ENCODE data around the gene AHCYL2.

AHCYL2 gene

DNA sequence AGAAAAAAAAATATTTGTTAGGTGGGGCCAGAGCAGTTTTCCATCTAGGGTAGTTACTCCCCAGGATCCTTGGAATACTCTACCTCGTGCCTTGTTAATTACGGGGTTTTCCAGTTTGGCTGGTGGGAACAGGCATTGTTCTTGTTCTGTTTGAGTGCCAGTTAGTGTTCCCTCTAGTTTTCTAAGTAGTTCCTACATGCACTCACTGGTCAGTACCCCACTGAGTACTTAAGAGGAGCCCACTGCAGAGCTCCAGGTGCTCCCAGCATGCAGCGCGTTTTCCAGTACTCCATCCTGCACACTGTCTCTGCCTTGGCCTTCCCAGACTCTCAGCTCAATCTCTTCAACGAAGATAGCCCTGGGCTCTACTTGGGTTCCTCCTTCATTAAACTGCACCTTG is 58.0 kb downstream of the AHCYL2 start:
- no peak overlapping the region for H3K4me2 ChIP-seq (ENCODE audit: low read depth, low read length, poor library complexity, severe bottlenecking)

DNA sequence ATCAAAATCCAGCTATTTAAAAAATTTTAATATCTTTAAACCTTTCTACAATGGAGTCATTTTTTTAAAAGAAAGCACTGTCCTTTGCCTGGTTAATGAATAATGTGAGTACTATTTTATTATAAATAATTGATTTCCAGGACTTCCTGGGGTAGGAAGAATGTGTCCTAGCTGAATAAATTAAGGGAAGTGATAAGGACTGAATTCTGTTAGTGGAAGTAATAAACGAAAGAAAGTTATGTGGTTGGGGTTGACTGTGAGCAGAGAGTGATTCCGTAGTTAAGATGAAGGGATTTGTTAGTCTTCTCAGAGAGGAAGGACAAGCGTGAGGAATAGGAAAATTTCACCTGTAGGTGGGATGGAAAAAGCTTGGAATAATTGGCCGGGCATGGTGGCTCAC is 59.1 kb downstream of the AHCYL2 start:
- TF ChIP-seq, protein P1, sequence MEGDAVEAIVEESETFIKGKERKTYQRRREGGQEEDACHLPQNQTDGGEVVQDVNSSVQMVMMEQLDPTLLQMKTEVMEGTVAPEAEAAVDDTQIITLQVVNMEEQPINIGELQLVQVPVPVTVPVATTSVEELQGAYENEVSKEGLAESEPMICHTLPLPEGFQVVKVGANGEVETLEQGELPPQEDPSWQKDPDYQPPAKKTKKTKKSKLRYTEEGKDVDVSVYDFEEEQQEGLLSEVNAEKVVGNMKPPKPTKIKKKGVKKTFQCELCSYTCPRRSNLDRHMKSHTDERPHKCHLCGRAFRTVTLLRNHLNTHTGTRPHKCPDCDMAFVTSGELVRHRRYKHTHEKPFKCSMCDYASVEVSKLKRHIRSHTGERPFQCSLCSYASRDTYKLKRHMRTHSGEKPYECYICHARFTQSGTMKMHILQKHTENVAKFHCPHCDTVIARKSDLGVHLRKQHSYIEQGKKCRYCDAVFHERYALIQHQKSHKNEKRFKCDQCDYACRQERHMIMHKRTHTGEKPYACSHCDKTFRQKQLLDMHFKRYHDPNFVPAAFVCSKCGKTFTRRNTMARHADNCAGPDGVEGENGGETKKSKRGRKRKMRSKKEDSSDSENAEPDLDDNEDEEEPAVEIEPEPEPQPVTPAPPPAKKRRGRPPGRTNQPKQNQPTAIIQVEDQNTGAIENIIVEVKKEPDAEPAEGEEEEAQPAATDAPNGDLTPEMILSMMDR (conservative IDR thresholded peaks at IDR 0.05; ENCODE audit: low read length): no peak
- no peak for TF ChIP-seq EZH2phosphoT487 (IDR thresholded peaks at IDR 0.05; ENCODE audit: borderline replicate concordance)
- no peak overlapping the region for H3K4me2 ChIP-seq (ENCODE audit: low read depth, low read length, poor library complexity, severe bottlenecking)
- no peaks in the 10 kb centered on the region for H3K79me2 ChIP-seq (ENCODE audit: insufficient read depth, low read length)
- H3K9ac ChIP-seq (ENCODE audit: low read depth, low read length, poor library complexity, severe bottlenecking): no peak overlapping the region
- no peaks in the 10 kb centered on the region for H4K20me1 ChIP-seq (ENCODE audit: insufficient read depth, low read length, poor library complexity, severe bottlenecking)
- H2AFZ ChIP-seq (ENCODE audit: low read length): no peak overlapping the region
- H3K4me3 ChIP-seq (ENCODE audit: low read length, poor library complexity, severe bottlenecking): no peak overlapping the region
- no peaks in the 10 kb centered on the region for H3K9me3 ChIP-seq (ENCODE audit: insufficient read depth, low read depth, low read length)
- H3K36me3 ChIP-seq (ENCODE audit: insufficient read depth, low read length): no peaks in the 10 kb centered on the region
- no peaks in the 10 kb centered on the region for H3K27me3 ChIP-seq (ENCODE audit: insufficient read depth, low read length, poor library complexity, severe bottlenecking)
- H3F3A ChIP-seq (ENCODE audit: low read depth): no peaks in the 10 kb centered on the region
- no peaks in the 10 kb centered on the region for H3K4me1 ChIP-seq (ENCODE audit: insufficient read depth, low read length, poor library complexity, severe bottlenecking)
- H3K9me2 ChIP-seq (replicated peaks; ENCODE audit: low read depth, low read length): no peaks in the 10 kb centered on the region

More for the DNA sequence above, 58.0 kb downstream of the AHCYL2 start:
- no peaks in the 10 kb centered on the region for H3K9me2 ChIP-seq (replicated peaks; ENCODE audit: low read depth, low read length)
- H3K36me3 ChIP-seq (ENCODE audit: insufficient read depth, low read length): no peaks in the 10 kb centered on the region
- no peaks in the 10 kb centered on the region for H3K4me1 ChIP-seq (ENCODE audit: insufficient read depth, low read length, poor library complexity, severe bottlenecking)
- no peaks in the 10 kb centered on the region for H3K27me3 ChIP-seq (ENCODE audit: insufficient read depth, low read length, poor library complexity, severe bottlenecking)
- no peak overlapping the region for H2AFZ ChIP-seq (ENCODE audit: low read length)
- TF ChIP-seq EZH2phosphoT487 (IDR thresholded peaks at IDR 0.05; ENCODE audit: borderline replicate concordance): no peak
- TF ChIP-seq, protein P1 (conservative IDR thresholded peaks at IDR 0.05; ENCODE audit: low read length): no peak
- no peak overlapping the region for H3K9ac ChIP-seq (ENCODE audit: low read depth, low read length, poor library complexity, severe bottlenecking)
- H3F3A ChIP-seq (ENCODE audit: low read depth): no peaks in the 10 kb centered on the region
- H4K20me1 ChIP-seq (ENCODE audit: insufficient read depth, low read length, poor library complexity, severe bottlenecking): no peaks in the 10 kb centered on the region
- H3K79me2 ChIP-seq (ENCODE audit: insufficient read depth, low read length): no peaks in the 10 kb centered on the region
- H3K9me3 ChIP-seq (ENCODE audit: insufficient read depth, low read depth, low read length): no peaks in the 10 kb centered on the region
- H3K4me3 ChIP-seq (ENCODE audit: low read length, poor library complexity, severe bottlenecking): no peak overlapping the region

DNA sequence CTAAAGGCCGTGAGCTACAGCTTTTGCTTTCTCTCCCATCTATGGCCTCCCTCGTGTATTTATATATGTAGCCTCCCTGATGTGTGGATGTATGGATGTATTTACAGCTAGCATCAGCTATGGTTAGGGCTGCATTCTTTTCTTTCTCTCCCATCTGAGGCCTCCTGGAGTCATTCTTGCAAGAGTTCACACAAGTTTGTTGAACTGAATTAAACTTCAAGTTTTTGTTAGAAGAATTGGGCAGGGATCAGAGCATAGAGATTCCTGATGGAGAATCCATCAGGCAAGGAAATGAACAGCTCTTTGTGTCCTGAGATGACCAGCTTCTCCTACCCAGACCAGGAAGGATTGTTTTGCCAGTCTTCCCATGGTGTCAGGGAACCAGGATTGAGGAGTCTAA is 60.3 kb downstream of the AHCYL2 start:
- H3K9ac ChIP-seq (ENCODE audit: low read depth, low read length, poor library complexity, severe bottlenecking): no peak overlapping the region
- H3F3A ChIP-seq (ENCODE audit: low read depth): no peaks in the 10 kb centered on the region
- H3K27me3 ChIP-seq (ENCODE audit: insufficient read depth, low read length, poor library complexity, severe bottlenecking): no peaks in the 10 kb centered on the region
- H4K20me1 ChIP-seq (ENCODE audit: insufficient read depth, low read length, poor library complexity, severe bottlenecking): no peaks in the 10 kb centered on the region
- no peak overlapping the region for H3K4me3 ChIP-seq (ENCODE audit: low read length, poor library complexity, severe bottlenecking)
- no peak overlapping the region for H2AFZ ChIP-seq (ENCODE audit: low read length)
- H3K9me3 ChIP-seq (ENCODE audit: insufficient read depth, low read depth, low read length): no peaks in the 10 kb centered on the region
- no peak overlapping the region for H3K4me2 ChIP-seq (ENCODE audit: low read depth, low read length, poor library complexity, severe bottlenecking)
- TF ChIP-seq, protein P1 (conservative IDR thresholded peaks at IDR 0.05; ENCODE audit: low read length): no peak
- TF ChIP-seq EZH2phosphoT487 (IDR thresholded peaks at IDR 0.05; ENCODE audit: borderline replicate concordance): no peak
- H3K36me3 ChIP-seq (ENCODE audit: insufficient read depth, low read length): no peaks in the 10 kb centered on the region
- no peaks in the 10 kb centered on the region for H3K9me2 ChIP-seq (replicated peaks; ENCODE audit: low read depth, low read length)
- H3K79me2 ChIP-seq (ENCODE audit: insufficient read depth, low read length): no peaks in the 10 kb centered on the region
- no peaks in the 10 kb centered on the region for H3K4me1 ChIP-seq (ENCODE audit: insufficient read depth, low read length, poor library complexity, severe bottlenecking)

Measured in Loucy (cell line).